A549 treated with GW870086 at 1 μM for 4 hours (cell line): ENCODE measurements around the gene PRMT3. TPM values are rescaled to one million over a fixed set of nuclear protein-coding genes. Genes with fewer than 3 reads are reported as not detected.

Source experiments
- total RNA-seq: library from RNA; stranded (reverse); fragments of 200-300 nt; extraction: Qiagen RNA extraction; gene quantifications from 5 replicates; pipeline ENCODE4 v1.2.3, GENCODE V29; 2022; ENCODE audit warnings: low read depth

Gene PRMT3
- 25.6 to 38.8 TPM (median 32.9 TPM) in 5 replicates for total RNA-seq

GRCh38 chr11:20387261-20388095 is at the start of gene PRMT3:
Gene PRMT3, plus strand, starts transcription at chr11:20387716. Its CDS starts 31 bp downstream, at chr11:20387747.

GRCh38 chr11:20363500-20364340 is 23.8 kb upstream of the PRMT3 start, which contains the start of gene HTATIP2:
Gene HTATIP2, plus strand, starts transcription at chr11:20363714. Its CDS starts 524 bp downstream, at chr11:20364238.

Other genes starting within 250 kb of the PRMT3 start
- gene DBX1, start 227.2 kb upstream of the PRMT3 start, total RNA-seq, result not detected in 5 replicates
- gene HTATIP2, start 24.0 kb upstream of the PRMT3 start, total RNA-seq, result 192 to 207 TPM (median 199 TPM) in 5 replicates
- gene SLC6A5, start 211.9 kb downstream of the PRMT3 start, total RNA-seq, result not detected in 5 replicates